Neuronal stem cell (in vitro differentiated cells): ENCODE results near the gene ASCC1.
A peak's percentile ranks its signal among the peaks of the same experiment; 100 is the strongest.

ENCODE experiments used
- DNase-seq: peaks from one replicate; pipeline ENCODE4 v3.0.0-alpha.2; 2013; ENCODE audit warnings: low spot score
- H2AFZ ChIP-seq: one replicate; pipeline ENCODE4 v1.6.1; 2013; ENCODE audit warnings: mild to moderate bottlenecking, low read length, inconsistent platforms
- H2AK5ac ChIP-seq: 2 replicates; pipeline ENCODE4 v1.6.1; 2013; ENCODE audit warnings: low read depth, mild to moderate bottlenecking, inconsistent platforms, low read length, moderate library complexity, mixed read lengths
- H2BK120ac ChIP-seq: 2 replicates; pipeline ENCODE4 v1.6.1; 2013; ENCODE audit warnings: low read depth, mild to moderate bottlenecking, inconsistent platforms, low read length, moderate library complexity, mixed read lengths
- H2BK12ac ChIP-seq: one replicate; pipeline ENCODE4 v1.6.1; 2013; ENCODE audit warnings: low read length, inconsistent platforms
- H2BK15ac ChIP-seq: 2 replicates; pipeline ENCODE4 v1.6.1; 2013; ENCODE audit warnings: mild to moderate bottlenecking, low read length, inconsistent platforms, mixed read lengths
- H2BK5ac ChIP-seq: one replicate; pipeline ENCODE4 v1.6.1; 2013; ENCODE audit warnings: inconsistent platforms, mild to moderate bottlenecking, low read length, moderate library complexity
- H3K14ac ChIP-seq: one replicate; pipeline ENCODE4 v1.6.1; 2013; ENCODE audit warnings: low read length, inconsistent platforms
- H3K18ac ChIP-seq: 2 replicates; pipeline ENCODE4 v1.6.1; 2013; ENCODE audit warnings: low read length, inconsistent platforms
- H3K23ac ChIP-seq: 2 replicates; pipeline ENCODE4 v1.6.1; 2013; ENCODE audit warnings: low read depth, mild to moderate bottlenecking, mixed read lengths, low read length, inconsistent platforms; ENCODE audit not compliant: poor library complexity
- H3K27ac ChIP-seq: replicated peaks from 3 replicates; pipeline ENCODE4 v1.5.1; 2013; ENCODE audit warnings: low read length, inconsistent platforms
- H3K27me3 ChIP-seq, 3 experiments: 2 replicates each; pipeline ENCODE4 v1.6.1; 2013; ENCODE audit warnings: low read length in 3 of 3, mild to moderate bottlenecking in 2 of 3, inconsistent platforms in 1 of 3, low read depth in 1 of 3, mixed read lengths in 1 of 3, moderate library complexity in 1 of 3; ENCODE audit not compliant: control insufficient read depth in 3 of 3, insufficient read depth in 3 of 3
- H3K36me3 ChIP-seq, 2 donors: replicated peaks in 1 of 2; 2 replicates each; pipeline ENCODE4 v1.6.1; 2013; ENCODE audit warnings: low read length in 2 of 2; ENCODE audit not compliant: control insufficient read depth in 2 of 2, insufficient read depth in 2 of 2
- H3K4ac ChIP-seq: 2 replicates; pipeline ENCODE4 v1.6.1; 2013; ENCODE audit warnings: inconsistent platforms, mild to moderate bottlenecking, low read length, moderate library complexity
- H3K4me1 ChIP-seq, 2 donors: 1 replicate in 1 of 2; 2 replicates in 1 of 2; pipeline ENCODE4 v1.6.1; 2013; ENCODE audit warnings: low read length in 2 of 2, low read depth in 1 of 2; ENCODE audit not compliant: control insufficient read depth in 2 of 2, insufficient read depth in 1 of 2
- H3K4me2 ChIP-seq: one replicate; pipeline ENCODE4 v1.6.1; 2013; ENCODE audit warnings: mild to moderate bottlenecking, low read length, inconsistent platforms; ENCODE audit not compliant: insufficient read depth, poor library complexity, severe bottlenecking
- H3K4me3 ChIP-seq, 2 donors: 2 replicates each; pipeline ENCODE4 v1.5.1; 2013; ENCODE audit warnings: low read length in 2 of 2, mild to moderate bottlenecking in 2 of 2, inconsistent platforms in 1 of 2, moderate library complexity in 1 of 2
- H3K79me1 ChIP-seq: one replicate; pipeline ENCODE4 v1.6.1; 2013; ENCODE audit warnings: low read depth, mild to moderate bottlenecking, inconsistent platforms, low read length, moderate library complexity
- H3K9ac ChIP-seq: one replicate; pipeline ENCODE4 v1.6.1; 2013; ENCODE audit warnings: mild to moderate bottlenecking, low read depth, low read length, inconsistent platforms; ENCODE audit not compliant: poor library complexity
- H3K9me3 ChIP-seq, 2 donors: replicated peaks in 1 of 2; 2 replicates each; pipeline versions ENCODE3 to v1.6.1; 2013; ENCODE audit warnings: low read length in 2 of 2, mild to moderate bottlenecking in 2 of 2, inconsistent platforms in 1 of 2, low read depth in 1 of 2, mixed read lengths in 1 of 2, moderate library complexity in 1 of 2; ENCODE audit not compliant: control insufficient read depth in 2 of 2, insufficient read depth in 1 of 2
- H4K8ac ChIP-seq: one replicate; pipeline ENCODE4 v1.6.1; 2013; ENCODE audit warnings: low read depth, mild to moderate bottlenecking, inconsistent platforms, low read length, moderate library complexity
- H4K91ac ChIP-seq: one replicate; pipeline ENCODE4 v1.6.1; 2013; ENCODE audit warnings: low read length, low read depth, mild to moderate bottlenecking, inconsistent platforms; ENCODE audit not compliant: poor library complexity
- WGBS, 2 donors: extraction: QIAGEN DNeasy Blood & Tissue Kit; methylation state at CpG; one replicate each; pipeline ENCODE4 v1.1.7; 2013; ENCODE audit warnings: missing lambda C conversion rate in 2 of 2, mixed read lengths in 1 of 2; ENCODE audit not compliant: insufficient read length in 2 of 2, insufficient replicate concordance in 1 of 2; ENCODE audit errors: extremely low coverage in 2 of 2; 5-methylcytosine and 5-hydroxymethylcytosine counted together

Gene ASCC1

GRCh38 chr10:72056932-72057751, 158.9 kb downstream of the ASCC1 start:
- peaks cover 0 to 6% of the 10 kb centered on the region in 2 donors for H3K4me1 ChIP-seq
- H3K27me3 ChIP-seq = no peaks in the 10 kb centered on the region
- H3K4ac ChIP-seq = no peak overlapping the region
- H3K9me3 ChIP-seq = no peaks in the 10 kb centered on the region
- WGBS, 2 donors = no CpG with 5 or more reads among the region's 25 CpGs
- no peak overlapping the region for H3K4me2 ChIP-seq
- H2BK15ac ChIP-seq = peak overlapping the region; percentile 99
- no peak overlapping the region for H3K14ac ChIP-seq
- peak overlapping the region; percentile 77 for H3K18ac ChIP-seq
- H3K9ac ChIP-seq = peak overlapping the region; percentile 33
- no peak overlapping the region for H3K27ac ChIP-seq
- peak overlapping the region; percentile 76 for H2AK5ac ChIP-seq
- no peak overlapping the region for H2BK5ac ChIP-seq
- no peak for DNase-seq
- H2BK120ac ChIP-seq = no peak overlapping the region
- H2BK12ac ChIP-seq = no peak overlapping the region
- H3K79me1 ChIP-seq = no peaks in the 10 kb centered on the region
- no peak overlapping the region for H2AFZ ChIP-seq
- no peak overlapping the region for H4K8ac ChIP-seq
- no peaks in the 10 kb centered on the region for H3K36me3 ChIP-seq
- H4K91ac ChIP-seq = no peak overlapping the region
- no peak overlapping the region for H3K4me3 ChIP-seq
- peak overlapping the region; percentile 22 for H3K23ac ChIP-seq

- no peaks in the 10 kb centered on the region for H3K27me3 ChIP-seq
- no peaks in the 10 kb centered on the region for H3K9me3 ChIP-seq
- H2BK15ac ChIP-seq = no peak overlapping the region
- no peak overlapping the region for H3K23ac ChIP-seq
- no peak overlapping the region for H2BK5ac ChIP-seq
- H4K8ac ChIP-seq = no peak overlapping the region
- no peak overlapping the region for H2AK5ac ChIP-seq
- no peaks in the 10 kb centered on the region for H3K79me1 ChIP-seq
- no CpG with 5 or more reads among the region's 5 CpGs for WGBS, 2 donors
- DNase-seq = no peak
- H3K36me3 ChIP-seq = no peaks in the 10 kb centered on the region
- peaks cover 0 to 4% of the 10 kb centered on the region in 2 donors for H3K4me1 ChIP-seq
- H2BK12ac ChIP-seq = no peak overlapping the region
- H2BK120ac ChIP-seq = no peak overlapping the region
- H4K91ac ChIP-seq = no peak overlapping the region
- H3K9ac ChIP-seq = no peak overlapping the region
- no peak overlapping the region for H3K4ac ChIP-seq
- peak overlapping the region; percentile 1 for H3K14ac ChIP-seq
- peak overlapping the region; percentile 52 for H3K18ac ChIP-seq
- H3K27ac ChIP-seq = no peak overlapping the region
- no peak overlapping the region for H2AFZ ChIP-seq
- H3K4me3 ChIP-seq = no peak overlapping the region
- H3K4me2 ChIP-seq = no peak overlapping the region
Measured at GRCh38 chr10:72056113-72056512, 160.0 kb downstream of the ASCC1 start.

GRCh38 chr10:72053690-72054089, 162.4 kb downstream of the ASCC1 start:
- Histone ChIP-seq H3K14ac (no peak overlapping the region), H3K27me3 (no peaks in the 10 kb centered on the region), H3K4me1 (peaks cover 0 to 4% of the 10 kb centered on the region in 2 donors), H2BK120ac (no peak overlapping the region), H4K91ac (no peak overlapping the region), H3K36me3 (no peaks in the 10 kb centered on the region), H3K9ac (no peak overlapping the region), H3K4ac (no peak overlapping the region), H3K9me3 (peaks cover 0 to 7% of the 10 kb centered on the region in 2 donors), H3K18ac (peak overlapping the region; percentile 33), H3K4me2 (no peak overlapping the region), H4K8ac (no peak overlapping the region), H3K23ac (no peak overlapping the region), H2BK15ac (no peak overlapping the region), H3K27ac (no peak overlapping the region), H2BK5ac (no peak overlapping the region), H3K4me3 (no peak overlapping the region), H2BK12ac (no peak overlapping the region), H2AFZ (no peak overlapping the region), H3K79me1 (no peaks in the 10 kb centered on the region), H2AK5ac (peak overlapping the region; percentile 80)
- no CpG with 5 or more reads among the region's 7 CpGs for WGBS, 2 donors
- no peak for DNase-seq

- Histone ChIP-seq H3K23ac (no peak overlapping the region), H3K4ac (no peak overlapping the region), H3K79me1 (no peaks in the 10 kb centered on the region), H2BK5ac (no peak overlapping the region), H2BK15ac (no peak overlapping the region), H2AK5ac (no peak overlapping the region), H3K18ac (no peak overlapping the region), H3K14ac (no peak overlapping the region), H3K4me3 (no peak overlapping the region), H4K8ac (no peak overlapping the region), H3K27ac (no peak overlapping the region), H4K91ac (no peak overlapping the region), H2BK120ac (no peak overlapping the region), H2AFZ (no peak overlapping the region), H2BK12ac (no peak overlapping the region), H3K9me3 (peaks cover 0 to 7% of the 10 kb centered on the region in 2 donors), H3K27me3 (no peaks in the 10 kb centered on the region), H3K4me1 (peaks cover 0 to 4% of the 10 kb centered on the region in 2 donors), H3K9ac (no peak overlapping the region), H3K4me2 (no peak overlapping the region), H3K36me3 (no peaks in the 10 kb centered on the region)
- WGBS, 2 donors = no CpG with 5 or more reads among the region's 3 CpGs
- no peak for DNase-seq
Measured at GRCh38 chr10:72050873-72051272, 165.2 kb downstream of the ASCC1 start.
